Kidney epithelial cell (primary cell): ENCODE data around the gene ITPK1. TPM values are rescaled to one million over a fixed set of nuclear protein-coding genes. Genes with fewer than 3 reads are reported as not detected.

Source experiments
- DNase-seq: peaks from one replicate; pipeline ENCODE4 v3.0.0-alpha.2; 2010; ENCODE audit warnings: low read depth
- H3K27me3 ChIP-seq: 2 replicates; pipeline ENCODE4 v1.6.0; 2011; ENCODE audit warnings: low read length; ENCODE audit not compliant: control insufficient read depth, insufficient read depth
- H3K36me3 ChIP-seq: 2 replicates; pipeline ENCODE4 v1.5.1; 2011; ENCODE audit warnings: low read length; ENCODE audit not compliant: control insufficient read depth, insufficient read depth
- H3K4me3 ChIP-seq: 2 replicates; pipeline ENCODE4 v1.5.1; 2011; ENCODE audit warnings: low read depth, mild to moderate bottlenecking, control low read depth, low read length
- CTCF ChIP-seq: IDR thresholded peaks from 2 replicates; pipeline ENCODE4 v1.5.1; 2011; ENCODE audit warnings: mild to moderate bottlenecking, moderate library complexity, low read length, control low read depth, inconsistent platforms; ENCODE audit not compliant: insufficient read depth, poor library complexity, severe bottlenecking
- total RNA-seq: library from RNA; depleted of rRNA; stranded (reverse); fragments of >200 nt; gene quantifications from 2 replicates; pipeline ENCODE4 v1.2.3, GENCODE V29; 2015

Gene ITPK1
- total RNA-seq, 1 donor from 2014 or later, result 21.3 TPM

DNA sequence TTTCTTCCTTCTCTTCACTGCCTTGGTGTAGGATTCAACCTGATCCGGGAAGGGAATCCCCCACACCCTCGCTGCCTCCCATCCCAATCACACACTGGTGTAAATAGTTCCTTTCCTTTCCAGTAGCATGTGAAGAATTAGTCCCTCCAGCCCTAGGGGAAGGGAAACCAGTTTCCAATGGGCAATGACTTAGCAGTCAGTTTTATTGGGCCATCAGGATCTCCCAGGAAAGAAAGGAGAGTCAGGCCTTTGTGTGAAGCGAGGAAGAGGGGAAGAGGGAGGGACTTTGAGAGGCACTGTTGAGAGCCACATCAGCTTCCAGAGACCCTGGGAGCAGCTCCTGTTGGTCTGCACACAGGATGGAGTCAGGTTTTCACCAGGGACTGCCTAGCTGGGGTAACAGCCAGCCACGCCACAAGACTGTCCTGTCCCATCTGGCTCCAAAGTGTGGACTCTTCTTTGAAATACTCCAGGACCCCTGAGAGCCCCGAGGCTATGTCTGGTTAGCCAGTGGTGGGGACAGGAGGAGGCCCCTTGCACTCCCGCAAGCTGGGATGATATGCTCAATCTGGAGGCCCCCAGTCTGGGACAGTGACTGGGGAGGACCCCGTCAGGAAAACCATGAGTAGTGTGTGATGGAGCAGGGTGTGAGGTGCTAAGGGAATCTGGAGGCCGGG, 41.1 kb upstream of the ITPK1 start:
- TF ChIP-seq CTCF, result no peak
- H3K4me3 ChIP-seq, result no peak overlapping the region
- H3K27me3 ChIP-seq, result no peaks in the 10 kb centered on the region
- H3K36me3 ChIP-seq, result no peaks in the 10 kb centered on the region
- no peak for DNase-seq

DNA sequence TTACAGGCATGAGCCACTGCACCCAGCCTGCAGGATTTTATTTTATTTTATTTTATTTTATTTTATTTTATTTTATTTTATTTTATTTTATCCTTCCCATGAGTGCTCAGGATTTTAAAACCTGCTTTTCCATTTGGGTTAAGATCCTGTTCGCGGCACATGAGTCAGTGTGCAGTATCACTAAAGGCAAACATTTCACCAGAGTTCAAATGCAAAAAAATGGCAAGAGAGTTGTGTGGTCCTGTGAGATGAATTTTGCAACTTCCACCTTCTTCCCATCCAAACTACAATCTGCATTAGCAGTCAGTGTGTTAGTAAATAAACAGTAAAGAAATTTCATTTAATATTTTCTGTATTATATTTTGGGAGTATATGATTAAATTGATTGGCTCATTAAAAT, 39.9 kb upstream of the ITPK1 start:
- H3K27me3 ChIP-seq, result no peaks in the 10 kb centered on the region
- no peak overlapping the region for H3K4me3 ChIP-seq
- no peak for DNase-seq
- TF ChIP-seq CTCF, result no peak
- H3K36me3 ChIP-seq, result no peaks in the 10 kb centered on the region

DNA sequence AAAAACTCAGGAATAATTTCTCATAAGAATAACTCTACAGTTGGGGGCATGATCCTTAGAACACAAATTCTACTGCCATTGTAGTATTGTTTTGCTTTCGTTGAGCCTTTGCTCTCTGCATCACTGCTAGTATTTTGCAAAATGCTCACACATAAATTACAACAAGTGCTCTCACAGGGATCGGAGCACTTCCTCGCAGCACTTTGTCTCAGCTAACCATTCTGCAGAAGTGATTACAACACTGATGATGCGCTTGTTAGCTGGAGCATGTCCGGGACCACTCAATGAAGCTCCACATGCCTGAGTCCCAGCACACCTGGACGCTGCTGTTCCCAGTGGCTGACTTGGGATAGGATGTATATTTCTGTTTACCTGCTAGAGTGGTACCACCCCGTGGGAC, 37.4 kb upstream of the ITPK1 start:
- Histone ChIP-seq H3K4me3 (no peak overlapping the region), H3K36me3 (no peaks in the 10 kb centered on the region), H3K27me3 (no peaks in the 10 kb centered on the region)
- DNase-seq, result no peak
- no peak for TF ChIP-seq CTCF

DNA sequence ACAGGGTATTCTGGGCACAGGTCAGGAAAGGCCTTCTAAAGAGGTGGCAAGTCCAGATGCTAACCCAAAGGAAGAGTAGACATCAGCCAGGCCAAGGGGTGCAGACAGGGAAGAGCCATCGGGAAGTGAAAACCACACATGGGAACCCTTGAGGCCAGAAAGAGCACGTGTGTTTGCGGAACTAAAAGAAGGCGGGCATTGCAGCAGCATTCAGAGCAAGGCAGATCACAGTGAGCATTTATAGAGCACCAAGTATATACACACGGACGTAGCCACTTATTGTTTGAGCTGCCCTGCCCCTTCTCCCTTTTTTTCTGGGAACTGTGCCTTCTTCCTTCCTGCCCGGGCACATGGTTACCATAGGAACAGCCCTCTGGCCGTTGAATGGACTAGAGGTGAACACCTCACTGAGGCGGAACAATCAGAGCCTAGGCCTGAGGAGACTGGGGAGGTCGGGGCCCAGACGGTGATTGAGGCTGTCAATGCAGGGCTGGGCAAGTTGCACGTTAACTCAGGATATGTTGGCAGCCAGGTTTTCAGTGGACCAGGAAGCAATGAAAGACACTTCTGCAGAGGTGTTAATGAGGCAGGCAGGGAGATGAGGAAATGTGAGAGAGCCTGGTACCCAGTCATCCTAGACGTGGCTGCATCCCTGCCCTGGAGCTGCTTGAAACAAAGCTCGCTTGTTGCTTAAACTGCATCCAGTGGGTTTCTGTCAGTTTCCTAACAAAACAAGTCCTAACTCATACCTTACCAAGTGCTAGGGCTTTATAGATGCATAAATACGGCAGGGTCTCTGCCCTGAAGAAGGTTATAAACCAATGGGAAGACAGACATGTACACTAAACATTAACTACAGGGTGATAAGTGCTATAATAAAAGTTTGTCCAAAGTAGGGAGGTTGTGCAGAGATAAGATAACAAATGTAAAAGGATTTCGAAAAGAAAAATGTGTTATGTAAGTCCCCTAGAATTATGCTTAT, 34.8 kb upstream of the ITPK1 start:
- no peaks in the 10 kb centered on the region for H3K27me3 ChIP-seq
- DNase-seq, result no peak
- no peak for TF ChIP-seq CTCF
- no peak overlapping the region for H3K4me3 ChIP-seq
- H3K36me3 ChIP-seq, result no peaks in the 10 kb centered on the region

- Histone ChIP-seq H3K36me3 (no peaks in the 10 kb centered on the region), H3K4me3 (no peak overlapping the region), H3K27me3 (no peaks in the 10 kb centered on the region)
- TF ChIP-seq CTCF, result no peak
- no peak for DNase-seq
Measured at GRCh38 chr14:93148979-93149378, 33.3 kb upstream of the ITPK1 start.
